ENCODE measurements around the gene VPS26C. TPM values are rescaled to one million over a fixed set of nuclear protein-coding genes. Genes with fewer than 3 reads are reported as not detected.

VPS26C gene
- polyA plus RNA-seq, 1 of the 3 experiments (the other 2 are of a cell fraction): 34.8 TPM

DNA sequence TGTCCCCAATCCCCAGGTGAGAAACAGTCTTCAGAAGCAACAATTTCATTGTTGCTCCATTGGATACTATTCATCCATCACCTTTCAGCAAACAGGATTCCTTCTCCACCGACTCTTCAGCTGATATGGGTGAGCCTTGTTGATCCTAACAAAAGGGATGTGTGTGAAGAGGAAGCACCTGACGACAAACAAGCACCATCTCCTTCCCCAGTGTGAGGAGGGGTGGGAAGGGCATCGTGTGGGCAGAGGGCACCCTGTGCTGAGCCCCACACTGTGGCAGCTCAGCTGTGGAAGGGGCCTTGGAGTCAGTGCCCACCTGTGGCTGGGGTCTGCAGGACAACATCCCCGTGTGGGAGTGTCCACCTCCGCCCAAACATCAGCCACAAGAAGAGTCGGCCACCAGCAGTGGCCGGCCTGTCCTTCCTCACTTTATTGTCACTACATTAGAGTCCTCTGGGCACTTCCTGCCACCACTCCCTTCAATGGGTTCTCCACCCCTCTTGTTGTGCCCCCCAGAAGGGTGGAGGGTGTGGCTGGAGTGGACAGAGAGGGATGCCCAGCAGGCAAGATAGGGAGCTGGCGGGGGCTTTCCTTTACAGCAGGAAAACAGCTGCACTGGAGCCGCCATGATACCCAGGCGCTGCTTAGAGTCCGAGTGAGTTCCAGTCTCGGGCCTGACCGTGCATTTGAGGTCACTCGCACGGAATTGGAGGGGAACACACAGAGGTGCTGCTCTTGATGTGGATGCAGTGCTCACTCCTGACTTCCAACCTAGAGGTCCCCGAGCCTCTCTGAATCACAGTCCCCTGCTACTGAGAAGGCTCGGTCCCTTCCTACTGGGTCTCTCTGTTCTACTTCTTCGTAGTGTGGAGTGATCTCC is 40.9 kb downstream of the VPS26C start:
- H3K9me3 ChIP-seq: no peaks in the 10 kb centered on the region
- no peak overlapping the region for H3K9ac ChIP-seq
- WGBS (ENCODE audit: low lambda C conversion rate): 94% methylated on average over 16 of the region's 18 CpGs
- DNase-seq: no peak
- H3K79me2 ChIP-seq (ENCODE audit: insufficient read depth): peaks cover 8% of the 10 kb centered on the region; the same call in 1 of the 2 replicates
- no peaks in the 10 kb centered on the region for H3K9me2 ChIP-seq
- H3K4me3 ChIP-seq (ENCODE audit: low read depth in 2 of 2, low read length in 1 of 2): no peak overlapping the region
- no peak overlapping the region for H2AFZ ChIP-seq (ENCODE audit: low read depth)
- no peaks in the 10 kb centered on the region for H4K20me1 ChIP-seq (ENCODE audit: insufficient read depth)
- H3K4me1 ChIP-seq (ENCODE audit: control insufficient read depth in 1 of 2, insufficient read depth in 2 of 2, low read depth in 1 of 2, low read length in 1 of 2): peaks cover 0 to 9% of the 10 kb centered on the region in 2 experiments; a peak in 1 of 4 replicates
- no peak overlapping the region for H3K4me2 ChIP-seq
- ChIA-PET CTCF (interaction anchor here (0.6 kb wide), 1 partner anchor 511 kb away, joined by 3 read pairs; no protein-coding TSS in a partner anchor), POLR2A (no interaction called here)
- H3F3A ChIP-seq (replicated peaks; ENCODE audit: insufficient read depth): peaks cover 7% of the 10 kb centered on the region
- peaks cover 54 to 63% of the 10 kb centered on the region in 2 experiments for H3K36me3 ChIP-seq (replicated peaks in 1 of 2; ENCODE audit: control insufficient read depth in 1 of 2, insufficient read depth in 2 of 2, low read length in 1 of 2)
- TF ChIP-seq TEAD4 (IDR thresholded peaks at IDR 0.05; ENCODE audit: borderline replicate concordance, insufficient read depth) (no peak), EP300 (IDR thresholded peaks at IDR 0.05; ENCODE audit: borderline replicate concordance in 1 of 2, low read depth in 1 of 2, low read length in 1 of 2) (no peak), RAD21 (IDR thresholded peaks at IDR 0.05; ENCODE audit: low read length) (no peak), TAF1 (IDR thresholded peaks at IDR 0.05; ENCODE audit: borderline replicate concordance, low read depth, low read length) (no peak), FOXM1 (IDR thresholded peaks at IDR 0.05; ENCODE audit: low read depth) (no peak), JUND (IDR thresholded peaks at IDR 0.05) (no peak)
- TF ChIP-seq, protein P1, sequence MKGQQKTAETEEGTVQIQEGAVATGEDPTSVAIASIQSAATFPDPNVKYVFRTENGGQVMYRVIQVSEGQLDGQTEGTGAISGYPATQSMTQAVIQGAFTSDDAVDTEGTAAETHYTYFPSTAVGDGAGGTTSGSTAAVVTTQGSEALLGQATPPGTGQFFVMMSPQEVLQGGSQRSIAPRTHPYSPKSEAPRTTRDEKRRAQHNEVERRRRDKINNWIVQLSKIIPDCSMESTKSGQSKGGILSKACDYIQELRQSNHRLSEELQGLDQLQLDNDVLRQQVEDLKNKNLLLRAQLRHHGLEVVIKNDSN (IDR thresholded peaks at IDR 0.05; ENCODE audit: borderline replicate concordance, low read depth): no peak
- H3K27ac ChIP-seq (ENCODE audit: low read depth in 2 of 2, low read length in 1 of 2): no peak overlapping the region
- no peaks in the 10 kb centered on the region for H3K27me3 ChIP-seq (ENCODE audit: insufficient read depth)

DNA sequence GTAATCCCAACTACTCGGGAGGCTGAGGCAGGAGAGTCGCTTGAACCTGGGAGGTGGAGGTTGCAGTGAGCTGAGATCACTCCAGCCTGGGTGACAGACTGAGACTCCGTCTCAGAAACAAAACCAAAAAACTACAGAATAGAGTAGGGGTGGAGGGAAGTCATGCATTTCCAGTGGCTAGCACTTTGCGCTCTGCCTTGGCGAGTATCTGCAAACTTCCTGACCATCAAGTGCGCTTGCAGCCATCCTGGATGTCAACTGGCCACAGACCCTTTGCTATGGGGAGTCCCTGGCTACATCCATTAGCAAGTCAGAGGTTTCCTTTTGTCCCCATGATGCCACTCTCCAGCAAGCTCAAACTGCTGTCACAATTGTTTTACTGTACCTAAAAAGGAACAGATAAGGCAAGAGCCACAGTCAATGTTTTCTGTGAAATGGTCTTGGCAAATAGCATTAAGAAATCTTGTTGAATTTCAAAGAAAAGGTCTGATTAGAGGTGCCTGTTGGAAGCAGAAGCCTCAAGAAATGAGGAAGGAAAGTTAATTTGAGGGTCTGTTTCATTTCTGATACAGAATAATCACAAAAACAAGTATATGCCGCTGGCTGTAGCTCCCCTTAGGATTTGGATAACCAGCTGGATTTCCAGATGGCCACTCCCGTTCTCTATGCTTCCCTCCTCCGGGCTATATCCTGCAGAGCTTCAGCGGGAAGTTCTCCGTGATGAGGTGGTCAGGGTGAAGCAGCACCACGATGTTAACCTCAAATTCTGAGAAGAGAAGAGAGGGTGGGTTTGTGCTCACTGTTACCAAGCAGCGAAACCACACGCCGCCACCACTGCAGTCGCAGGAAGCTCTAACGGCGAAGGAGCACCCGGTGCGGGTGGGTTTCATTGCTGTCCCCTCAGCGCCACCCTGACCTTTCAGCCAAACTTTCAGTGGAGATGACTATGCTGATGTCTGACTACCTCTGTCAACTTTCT is 42.0 kb downstream of the VPS26C start:
- Histone ChIP-seq H3K4me3 (ENCODE audit: low read depth in 2 of 2, low read length in 1 of 2) (no peak overlapping the region), H3K36me3 (replicated peaks in 1 of 2; ENCODE audit: control insufficient read depth in 1 of 2, insufficient read depth in 2 of 2, low read length in 1 of 2) (peaks cover 50 to 56% of the 10 kb centered on the region in 2 experiments), H2AFZ (ENCODE audit: low read depth) (no peak overlapping the region), H3K9me3 (no peaks in the 10 kb centered on the region), H3K27ac (ENCODE audit: low read depth in 2 of 2, low read length in 1 of 2) (no peak overlapping the region; a peak in 1 of 4 replicates), H3K27me3 (ENCODE audit: insufficient read depth) (no peaks in the 10 kb centered on the region), H3K4me1 (ENCODE audit: control insufficient read depth in 1 of 2, insufficient read depth in 2 of 2, low read depth in 1 of 2, low read length in 1 of 2) (peaks cover 0 to 13% of the 10 kb centered on the region in 2 experiments; a peak in 1 of 4 replicates), H3K79me2 (ENCODE audit: insufficient read depth) (0 out of 2 replicates have a peak, but pooled peaks cover 3% of the 10 kb centered on the region), H3K9ac (no peak overlapping the region), H4K20me1 (ENCODE audit: insufficient read depth) (no peaks in the 10 kb centered on the region), H3K4me2 (no peak overlapping the region), H3K9me2 (no peaks in the 10 kb centered on the region), H3F3A (replicated peaks; ENCODE audit: insufficient read depth) (peaks cover 15% of the 10 kb centered on the region)
- no peak for DNase-seq
- ChIA-PET CTCF (interaction anchor here (0.7 kb wide), 1 partner anchor 1384 kb away, joined by 3 read pairs; no protein-coding TSS in a partner anchor), POLR2A (no interaction called here)
- TF ChIP-seq FOXJ3 (CRISPR knock-in tag; IDR thresholded peaks at IDR 0.05) (no peak), NFIC (IDR thresholded peaks at IDR 0.05; ENCODE audit: borderline replicate concordance) (no peak), JUND (IDR thresholded peaks at IDR 0.05) (no peak)
- TF ChIP-seq, protein P2, sequence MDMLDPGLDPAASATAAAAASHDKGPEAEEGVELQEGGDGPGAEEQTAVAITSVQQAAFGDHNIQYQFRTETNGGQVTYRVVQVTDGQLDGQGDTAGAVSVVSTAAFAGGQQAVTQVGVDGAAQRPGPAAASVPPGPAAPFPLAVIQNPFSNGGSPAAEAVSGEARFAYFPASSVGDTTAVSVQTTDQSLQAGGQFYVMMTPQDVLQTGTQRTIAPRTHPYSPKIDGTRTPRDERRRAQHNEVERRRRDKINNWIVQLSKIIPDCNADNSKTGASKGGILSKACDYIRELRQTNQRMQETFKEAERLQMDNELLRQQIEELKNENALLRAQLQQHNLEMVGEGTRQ (IDR thresholded peaks at IDR 0.05; ENCODE audit: borderline replicate concordance, low read depth, low read length): no peak
- 94% methylated on average over 18 of the region's 21 CpGs for WGBS (ENCODE audit: low lambda C conversion rate)

Data from SK-N-SH (cell line).